ENCODE data around the gene PJVK.
"Not testable (repeated sequence)": the region's sequence is repeated elsewhere in the genome, so short reads cannot be mapped to it uniquely, and the experiment has no call there.

PJVK gene

DNA sequence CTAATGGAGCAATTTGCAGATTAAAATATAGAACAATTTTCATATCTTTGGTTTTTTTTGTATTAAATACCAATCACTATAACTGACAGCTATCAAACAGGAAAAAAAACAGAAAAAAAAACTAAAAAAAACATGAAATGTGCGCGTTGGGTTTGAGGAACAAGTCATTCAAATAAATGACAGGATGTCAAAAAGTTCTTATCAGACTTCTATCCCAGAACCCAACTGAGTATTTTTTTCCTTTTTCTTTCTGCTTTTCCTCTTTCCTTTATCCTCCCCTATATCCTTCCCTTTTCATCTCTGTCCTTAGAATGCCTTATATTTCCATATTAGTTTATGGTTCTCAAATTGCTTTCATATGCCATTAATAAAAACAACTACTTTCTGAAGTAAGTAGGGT, 14.5 kb upstream of the PJVK start:
- no peak for DNase-seq

DNA sequence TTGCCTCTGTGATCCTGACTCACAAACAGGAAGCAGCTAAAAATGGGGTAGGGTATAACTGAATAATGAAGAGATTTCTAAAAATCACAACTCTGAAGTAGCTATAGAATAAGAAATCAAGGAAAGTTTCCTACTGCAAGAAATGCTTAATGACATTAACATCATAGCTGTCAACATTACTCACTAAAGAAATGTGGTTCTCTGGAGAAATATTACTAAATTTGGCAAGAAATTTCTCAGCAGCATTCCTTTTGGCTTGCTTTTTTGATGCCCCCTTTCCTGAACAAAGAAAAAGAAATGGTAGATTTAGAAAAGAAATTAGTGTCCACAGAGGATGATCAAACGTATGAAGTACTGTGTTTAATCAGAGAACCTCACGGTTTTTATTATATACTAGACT, 9.8 kb upstream of the PJVK start:
- no peak for DNase-seq

DNA sequence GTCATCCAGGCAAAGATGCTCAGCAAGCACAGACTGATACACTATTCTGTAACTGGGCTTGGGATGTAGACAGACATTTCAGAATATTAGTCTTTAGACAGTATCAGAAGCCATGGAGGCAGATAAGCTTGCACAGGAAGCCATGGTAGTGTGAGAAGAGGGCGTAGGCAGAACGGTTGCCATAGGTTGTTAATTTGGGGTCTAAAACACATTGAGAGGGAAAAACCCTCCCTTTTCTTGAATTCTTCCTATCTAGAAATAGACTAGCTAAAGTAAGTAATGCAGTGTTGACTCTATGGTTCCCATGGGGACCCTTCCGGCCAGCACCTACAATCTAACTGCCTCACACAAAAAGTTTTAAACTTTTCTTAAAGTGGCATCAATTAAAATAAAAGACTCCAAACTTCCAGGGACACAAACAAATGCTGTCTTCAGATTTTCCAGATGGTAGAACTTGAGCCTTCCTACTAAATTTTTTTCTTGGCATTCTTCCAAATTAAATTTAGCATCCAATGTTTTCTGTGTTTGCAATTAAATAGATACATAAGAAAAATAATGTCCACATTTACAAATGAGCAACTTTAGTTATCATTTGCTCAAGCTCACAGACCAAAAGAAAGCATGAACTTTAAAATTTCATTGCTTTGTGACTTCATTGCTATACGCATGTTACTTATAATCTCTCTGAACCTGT, 2.1 kb upstream of the PJVK start:
- DNase-seq = no peak

DNA sequence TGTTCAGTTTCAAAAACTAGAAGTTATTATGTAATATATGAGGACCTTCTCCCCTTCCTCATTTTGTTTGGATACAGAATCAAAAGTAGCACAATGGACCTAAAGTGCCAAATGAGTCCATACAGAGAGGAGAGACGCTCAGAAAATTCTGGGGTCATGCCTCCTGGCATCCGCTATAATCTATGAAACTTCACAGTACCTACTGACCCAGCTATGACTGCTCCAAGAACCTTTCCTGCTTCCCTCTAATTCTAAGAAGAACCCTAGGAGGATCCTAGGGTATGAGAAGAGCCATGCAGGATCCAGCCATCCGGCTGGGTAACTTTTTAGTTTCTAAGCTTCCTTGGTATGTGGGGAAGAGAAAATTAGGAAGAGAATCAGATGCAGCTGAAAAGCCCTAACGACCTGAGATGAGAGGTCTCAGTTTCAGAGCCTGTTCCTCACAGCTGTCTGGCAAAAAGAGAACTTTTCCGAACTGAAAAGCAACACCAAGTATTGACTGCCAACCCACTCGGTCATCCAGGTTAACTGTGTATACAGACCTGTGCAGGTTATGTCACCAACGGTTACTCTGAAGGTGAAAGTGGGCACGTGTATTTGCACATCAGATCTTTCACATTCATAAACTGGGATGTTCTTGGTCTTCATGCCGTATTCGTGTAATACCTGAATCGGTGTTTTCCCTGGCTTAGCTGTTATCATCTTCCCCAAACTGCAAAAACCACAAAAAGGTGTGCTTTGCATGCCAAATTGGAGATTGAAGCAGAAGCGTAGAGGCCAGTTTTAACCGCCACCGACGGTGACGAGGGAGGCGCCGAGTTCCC, 1.3 kb upstream of the PJVK start:
- DNase-seq = peak; percentile 26

- DNase-seq = no peak
Observed at GRCh38 chr2:178450524-178450773, 729 bp upstream of the PJVK start.

DNA sequence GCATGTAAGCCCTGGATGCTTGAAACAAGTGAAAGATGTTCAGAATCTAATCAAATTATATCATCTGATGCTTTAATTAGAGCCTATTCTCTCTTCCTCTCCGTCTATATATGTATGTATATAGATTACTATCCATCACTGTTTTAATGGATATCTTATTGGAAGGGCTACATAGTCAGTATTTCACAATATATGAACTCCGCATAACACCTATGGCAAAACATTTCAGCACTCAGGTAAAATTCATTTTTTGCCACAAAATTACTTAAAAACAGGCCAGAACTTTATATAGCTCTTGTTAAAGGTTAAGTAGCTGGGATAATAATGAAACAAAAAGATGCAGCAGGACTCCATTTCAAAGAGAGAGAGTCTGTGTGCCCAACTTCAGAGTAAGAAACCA, 1.2 kb downstream of the PJVK start:
- DNase-seq = no peak

DNA sequence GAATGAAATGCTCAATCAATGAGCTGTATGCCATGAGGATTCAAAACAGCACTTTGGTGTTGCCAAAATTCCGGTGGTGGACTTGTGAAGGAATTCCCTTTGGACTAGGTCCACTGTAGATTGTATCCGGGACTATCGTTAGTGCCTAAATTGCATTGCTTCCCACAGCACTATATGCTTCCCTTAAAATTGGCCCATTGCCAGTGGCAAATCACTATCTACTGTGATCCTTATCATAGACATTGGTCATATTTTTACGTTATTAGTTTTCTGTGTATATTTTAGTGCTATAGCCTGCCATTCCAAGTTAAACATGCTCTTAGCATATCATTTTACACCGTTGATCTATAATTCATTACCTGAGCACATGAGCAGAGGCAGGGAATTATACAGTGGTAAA, 1.7 kb downstream of the PJVK start:
- no peak for DNase-seq

DNA sequence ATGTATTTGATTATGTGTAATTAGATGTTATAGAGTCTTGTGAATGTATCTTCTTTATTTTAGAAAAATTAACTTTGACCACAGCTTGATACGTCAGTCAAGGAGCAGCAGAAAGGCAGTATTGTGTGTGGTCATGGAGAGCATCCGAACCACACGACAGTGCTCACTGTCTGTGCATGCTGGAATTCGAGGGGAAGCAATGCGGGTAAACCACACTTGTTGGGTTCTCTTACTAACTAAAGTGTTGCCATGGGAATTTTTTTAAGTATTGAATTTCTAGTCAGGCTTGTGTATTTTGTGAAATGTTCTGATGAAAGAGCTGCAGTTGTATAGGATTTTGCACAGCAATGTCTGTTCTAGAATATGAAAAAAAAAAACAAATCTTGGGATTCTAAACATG, 4.8 kb downstream of the PJVK start:
- DNase-seq = no peak

DNA sequence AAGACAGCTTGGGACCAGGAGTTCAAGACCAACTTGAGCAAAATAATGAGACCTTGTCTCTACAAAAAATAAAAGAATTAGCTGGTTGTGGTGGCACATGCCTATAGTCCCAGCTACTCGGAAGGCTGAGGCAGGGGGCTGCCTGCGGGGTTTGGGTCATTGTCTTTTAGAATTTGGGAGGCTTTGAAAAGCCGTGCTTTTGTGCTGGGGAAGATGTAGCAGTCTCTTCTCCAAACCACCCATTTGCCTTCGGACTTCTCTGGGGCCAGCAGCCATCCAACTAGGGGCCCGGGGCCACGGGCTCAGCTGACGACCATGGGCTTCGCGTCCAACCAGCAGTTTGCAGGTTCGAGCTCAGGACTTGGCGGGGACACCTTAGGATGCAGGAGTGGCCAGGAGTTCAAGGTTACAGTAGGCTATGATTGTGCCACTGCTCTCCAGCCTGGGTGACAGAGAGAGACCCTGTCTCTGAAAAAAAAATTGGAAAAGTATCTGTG, 6.3 kb downstream of the PJVK start:
- no peak for DNase-seq

DNA sequence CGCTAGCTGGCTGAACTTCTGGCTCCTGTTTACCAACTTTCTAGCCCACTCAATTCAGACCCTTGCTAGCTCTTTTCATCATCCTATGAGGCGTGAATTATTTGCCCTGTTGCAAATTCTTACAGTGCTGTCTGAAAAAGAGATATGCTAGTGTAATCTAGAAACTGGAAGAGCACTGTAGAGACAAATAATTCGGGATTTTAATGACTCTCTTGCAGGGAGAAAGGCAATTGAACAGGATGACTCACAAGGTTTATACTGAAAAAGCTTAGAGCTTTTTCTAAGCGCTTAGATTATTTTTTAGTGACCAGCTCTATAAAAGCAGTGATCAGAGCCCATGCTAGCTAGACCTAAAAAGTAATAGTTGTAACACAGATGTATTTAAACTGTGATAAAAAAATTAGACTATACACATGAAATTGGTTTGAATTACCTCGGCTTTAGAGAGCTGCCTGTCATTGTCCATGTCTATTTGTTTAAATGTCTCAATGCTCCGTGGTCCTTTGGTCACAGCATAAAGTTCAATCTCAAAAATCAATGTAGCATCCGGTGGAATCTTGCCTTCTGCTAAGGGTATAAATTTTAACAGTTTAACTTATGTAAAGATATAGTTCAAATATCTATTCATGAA, 18.2 kb downstream of the PJVK start:
- no peak for DNase-seq

DNA sequence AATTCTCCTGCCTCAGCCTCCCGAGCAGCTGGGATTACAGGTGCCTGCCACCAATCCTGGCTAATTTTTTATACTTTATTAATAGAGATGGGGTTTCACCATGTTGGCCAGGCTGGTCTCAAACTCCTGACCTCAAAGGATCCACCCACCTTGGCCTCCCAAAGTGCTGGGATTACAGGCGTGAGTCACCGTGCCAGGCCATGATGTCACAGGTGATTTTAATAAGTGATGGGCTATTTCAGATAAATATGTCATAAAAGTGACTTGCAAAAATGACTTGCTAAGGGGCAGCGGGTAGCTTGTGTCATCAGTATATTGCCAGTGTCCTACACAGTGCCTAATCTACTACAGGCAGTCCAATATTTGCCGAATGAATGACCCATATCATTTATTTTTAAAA, 20.1 kb downstream of the PJVK start:
- not testable (repeated sequence) for DNase-seq

DNA sequence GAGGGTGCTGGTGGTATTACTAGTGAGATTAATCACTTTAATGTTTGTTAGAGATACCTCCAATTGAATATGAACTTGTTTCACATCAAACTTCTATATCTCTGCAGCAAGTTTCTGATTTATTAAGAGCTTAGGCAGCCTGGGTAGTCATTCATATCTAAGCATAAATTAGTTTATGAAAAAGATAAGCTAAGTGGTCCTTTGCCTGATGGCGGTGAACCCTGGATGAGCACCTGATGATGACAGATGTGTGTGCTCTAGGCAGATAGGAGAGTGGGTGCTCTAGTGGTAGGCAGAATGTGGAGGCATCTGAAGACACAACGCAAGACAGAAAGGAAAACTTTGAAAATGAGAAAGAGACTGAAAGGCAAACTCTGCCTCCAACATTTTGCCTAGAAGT, 22.2 kb downstream of the PJVK start:
- DNase-seq = no peak

GRCh38 chr2:178473931-178474330, 22.8 kb downstream of the PJVK start:
- no peak for DNase-seq

GRCh38 chr2:178474560-178474959, 23.4 kb downstream of the PJVK start:
- no peak for DNase-seq

- no peak for DNase-seq
Observed at GRCh38 chr2:178476477-178476876, 25.3 kb downstream of the PJVK start.

- DNase-seq = no peak
Observed at GRCh38 chr2:178477443-178478129, 26.4 kb downstream of the PJVK start.

- DNase-seq = no peak
Observed at GRCh38 chr2:178478130-178478438, 26.9 kb downstream of the PJVK start.

GRCh38 chr2:178478439-178479274, 27.5 kb downstream of the PJVK start, which contains the start of gene FKBP7:
FKBP7 (minus strand) TSS chr2:178478600; CDS start chr2:178478499, 101 bp downstream.
- peak; percentile 91 for DNase-seq

DNA sequence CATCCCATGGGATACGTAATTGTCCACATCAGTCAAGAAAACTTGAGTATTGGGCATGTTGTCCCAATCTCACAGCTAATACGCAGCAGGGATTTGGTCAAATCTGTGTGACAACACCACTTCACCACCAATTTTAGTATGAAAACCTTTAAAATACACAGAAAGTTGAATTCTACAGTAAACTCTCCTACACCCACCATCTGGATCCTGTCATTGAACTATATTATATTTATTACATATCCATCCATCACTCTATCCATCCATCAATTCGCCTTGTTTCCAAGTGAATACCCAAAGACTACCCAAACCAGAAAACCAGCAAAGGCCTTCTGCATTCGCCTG, 28.1 kb downstream of the PJVK start:
- no peak for DNase-seq

GRCh38 chr2:178479758-178480226, 28.6 kb downstream of the PJVK start:
- no peak for DNase-seq

DNA sequence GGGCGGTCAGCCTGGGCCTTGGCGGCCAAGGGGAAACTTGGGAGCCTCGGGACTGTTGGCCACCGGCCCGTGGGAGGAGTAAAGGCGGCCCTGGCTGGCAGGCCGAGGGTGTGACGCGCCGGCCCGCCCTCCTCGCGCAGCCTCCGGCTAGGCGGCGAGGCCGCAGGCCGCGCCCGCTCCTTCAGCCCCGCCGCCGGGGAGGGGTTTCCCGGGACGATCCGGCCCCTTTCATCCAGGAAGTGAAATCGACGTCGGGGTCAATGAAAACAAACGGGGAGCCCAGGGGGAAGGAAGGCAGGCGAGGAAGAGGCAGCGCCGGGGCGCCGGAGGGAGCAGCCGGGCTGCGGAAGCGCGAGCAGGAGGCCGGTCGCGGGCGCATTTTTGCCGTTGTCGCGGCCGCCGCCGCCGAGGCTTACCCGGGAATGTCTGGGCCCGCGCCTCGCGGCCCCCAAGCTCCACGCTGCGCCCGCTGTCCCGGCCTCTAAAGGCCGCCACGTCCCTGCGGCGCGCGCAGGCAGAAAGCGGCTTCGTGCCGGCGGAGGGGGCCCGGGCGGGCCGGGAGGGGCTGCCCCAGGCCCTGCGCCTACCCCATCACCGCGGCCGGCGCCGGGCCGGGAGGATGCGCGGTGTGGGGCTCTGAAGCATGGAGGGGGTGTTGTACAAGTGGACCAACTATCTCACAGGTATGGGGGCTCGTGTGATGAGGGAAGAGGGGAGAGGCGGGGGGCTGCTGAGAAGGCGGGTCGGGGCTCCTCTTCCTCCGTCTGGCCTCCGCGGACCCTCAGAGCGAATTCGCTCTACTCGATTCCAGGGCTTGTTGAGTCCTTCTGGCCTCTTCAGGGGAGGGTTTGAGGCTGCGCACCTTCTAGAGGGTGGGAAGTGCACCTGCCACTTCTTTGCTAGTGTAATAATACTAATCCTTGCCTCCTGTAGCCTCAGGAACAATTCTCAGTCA, 29.3 kb downstream of the PJVK start, which contains the start of gene PLEKHA3:
PLEKHA3 (plus strand) TSS at position 231 of the 955 bp plus-strand sequence; CDS start at position 644, 413 bp downstream.
- DNase-seq = peak; percentile 97

Data from right hindlimb (tissue), 1 donor.